HG02623 (cell line): ENCODE results near the gene KCND3.

ENCODE experiments used
- ATAC-seq: cut with Tn5 transposase; IDR thresholded peaks from one replicate; pipeline ENCODE4 v1.9.1; 2021; ENCODE audit warnings: moderate library complexity; ENCODE audit not compliant: unreplicated experiment

Gene KCND3

GRCh38 chr1:111733183-111733991 lies 256.1 kb downstream of the KCND3 start:
- ATAC-seq = no peak

- ATAC-seq = no peak
Observed at GRCh38 chr1:111732718-111733117, 256.8 kb downstream of the KCND3 start.

- no peak for ATAC-seq
Observed at GRCh38 chr1:111731956-111732355, 257.5 kb downstream of the KCND3 start.

- no peak for ATAC-seq
Observed at GRCh38 chr1:111730706-111731105, 258.8 kb downstream of the KCND3 start.

- ATAC-seq = no peak
Observed at GRCh38 chr1:111729946-111730681, 259.4 kb downstream of the KCND3 start.

- no peak for ATAC-seq
Observed at GRCh38 chr1:111729271-111729921, 260.1 kb downstream of the KCND3 start.

- no peak for ATAC-seq
Observed at GRCh38 chr1:111727056-111727455, 262.4 kb downstream of the KCND3 start.

GRCh38 chr1:111725192-111725591 lies 264.3 kb downstream of the KCND3 start:
- no peak for ATAC-seq

- ATAC-seq = no peak
Observed at GRCh38 chr1:111723871-111724270, 265.6 kb downstream of the KCND3 start.

GRCh38 chr1:111723091-111723806 lies 266.2 kb downstream of the KCND3 start:
- no peak for ATAC-seq

GRCh38 chr1:111720977-111721786 lies 268.3 kb downstream of the KCND3 start:
- ATAC-seq = no peak
